ENCODE data around the gene TMSB10. TPM values are rescaled to one million over a fixed set of nuclear protein-coding genes. Genes with fewer than 3 reads are reported as not detected.

TMSB10 gene
- total RNA-seq, 2 experiments from 2014 or later, result 1,969 to 2,001 TPM

- Mint-ChIP-seq H3K27ac (peak overlapping the region; percentile 81), H3K9me3 (no peaks in the 10 kb centered on the region), H3K36me3 (ENCODE audit: low read depth) (no peaks in the 10 kb centered on the region), H3K27me3 (no peaks in the 10 kb centered on the region), H3K4me1 (ENCODE audit: low read depth) (peaks cover 31% of the 10 kb centered on the region), H3K4me3 (no peak overlapping the region)
- no peak for TF ChIP-seq CTCF (IDR thresholded peaks at IDR 0.05)
- no peaks in the 10 kb centered on the region for H3K9me3 ChIP-seq (ENCODE audit: control insufficient read depth in 1 of 2, insufficient read depth in 1 of 2, low read length in 2 of 2)
- H3K4me3 ChIP-seq (ENCODE audit: low read length), result no peak overlapping the region
- ChIA-PET CTCF (interaction anchor here (0.7 to 12.1 kb wide), 8 partner anchors 9 to 65 kb away, joined by 3 to 117 read pairs (median 4); no protein-coding TSS in a partner anchor), POLR2A (interaction anchor here (1.3 to 4.0 kb wide), 10 partner anchors 10 to 488 kb away, joined by 4 to 45 read pairs (median 5); partner anchors contain the start of genes KCMF1 and SUCLG1)
- peak overlapping the region in 1 of 2 donors; percentile 43 for H3K27ac ChIP-seq (ENCODE audit: low read depth in 1 of 2, low read length in 2 of 2)
- no peaks in the 10 kb centered on the region for H3K36me3 ChIP-seq (ENCODE audit: insufficient read depth, low read length)
- no peak for ATAC-seq (ENCODE audit: poor library complexity)
- peaks cover 23% of the 10 kb centered on the region for H3K4me1 ChIP-seq (ENCODE audit: insufficient read depth, low read length)
- intact Hi-C loops (cut with DNase I, micrococcal nuclease), result loop anchor here in 1 of 2 experiments (2.0 kb wide), 1 partner anchor 20 kb away; no protein-coding TSS in a partner anchor
- no peaks in the 10 kb centered on the region for H3K27me3 ChIP-seq (ENCODE audit: control insufficient read depth in 1 of 2, insufficient read depth in 2 of 2, low read length in 2 of 2)
- no peak for DNase-seq
Measured at GRCh38 chr2:84947010-84947593, 41.6 kb downstream of the TMSB10 start.

- CTCF ChIA-PET, result interaction anchor here (1.3 kb wide), 1 partner anchor 28 kb away, joined by 3 read pairs; no protein-coding TSS in a partner anchor
- H3K4me1 Mint-ChIP-seq (ENCODE audit: low read depth), result peaks cover 4% of the 10 kb centered on the region
Measured at GRCh38 chr2:84953535-84953934, 48.1 kb downstream of the TMSB10 start.

GRCh38 chr2:84954329-84954728, 48.9 kb downstream of the TMSB10 start:
- no peak for ATAC-seq (ENCODE audit: poor library complexity)
- H3K36me3 Mint-ChIP-seq (ENCODE audit: low read depth), result no peaks in the 10 kb centered on the region
- intact Hi-C loops (cut with DNase I, micrococcal nuclease), result no loop called here
- H3K4me1 Mint-ChIP-seq (ENCODE audit: low read depth), result peaks cover 6% of the 10 kb centered on the region
- Histone ChIP-seq H3K4me3 (ENCODE audit: low read length) (no peak overlapping the region), H3K9me3 (ENCODE audit: control insufficient read depth in 1 of 2, insufficient read depth in 1 of 2, low read length in 2 of 2) (no peaks in the 10 kb centered on the region), H3K4me1 (ENCODE audit: insufficient read depth, low read length) (no peaks in the 10 kb centered on the region), H3K36me3 (ENCODE audit: insufficient read depth, low read length) (no peaks in the 10 kb centered on the region), H3K27me3 (ENCODE audit: control insufficient read depth in 1 of 2, insufficient read depth in 2 of 2, low read length in 2 of 2) (no peaks in the 10 kb centered on the region), H3K27ac (ENCODE audit: low read depth in 1 of 2, low read length in 2 of 2) (no peak overlapping the region)
- H3K27me3 Mint-ChIP-seq, result no peaks in the 10 kb centered on the region
- DNase-seq, result no peak
- TF ChIP-seq CTCF (IDR thresholded peaks at IDR 0.05), result no peak
- H3K27ac Mint-ChIP-seq, result no peak overlapping the region
- POLR2A ChIA-PET, result no interaction called here
- CTCF ChIA-PET, result no interaction called here
- H3K9me3 Mint-ChIP-seq, result no peaks in the 10 kb centered on the region
- H3K4me3 Mint-ChIP-seq, result no peak overlapping the region

More at GRCh38 chr2:84953535-84953934, 48.1 kb downstream of the TMSB10 start:
- Mint-ChIP-seq H3K4me3 (no peak overlapping the region), H3K36me3 (ENCODE audit: low read depth) (no peaks in the 10 kb centered on the region), H3K9me3 (no peaks in the 10 kb centered on the region), H3K27me3 (no peaks in the 10 kb centered on the region), H3K27ac (no peak overlapping the region)
- no peak for DNase-seq
- TF ChIP-seq CTCF (IDR thresholded peaks at IDR 0.05), result no peak
- H3K36me3 ChIP-seq (ENCODE audit: insufficient read depth, low read length), result no peaks in the 10 kb centered on the region
- no peak overlapping the region for H3K27ac ChIP-seq (ENCODE audit: low read depth in 1 of 2, low read length in 2 of 2)
- intact Hi-C loops (cut with DNase I, micrococcal nuclease), result no loop called here
- H3K4me1 ChIP-seq (ENCODE audit: insufficient read depth, low read length), result no peaks in the 10 kb centered on the region
- no peaks in the 10 kb centered on the region for H3K27me3 ChIP-seq (ENCODE audit: control insufficient read depth in 1 of 2, insufficient read depth in 2 of 2, low read length in 2 of 2)
- ATAC-seq (ENCODE audit: poor library complexity), result no peak
- POLR2A ChIA-PET, result no interaction called here
- no peaks in the 10 kb centered on the region for H3K9me3 ChIP-seq (ENCODE audit: control insufficient read depth in 1 of 2, insufficient read depth in 1 of 2, low read length in 2 of 2)
- H3K4me3 ChIP-seq (ENCODE audit: low read length), result no peak overlapping the region

Other genes with a start within 250 kb of the TMSB10 start
- 100 to 1,000 TPM; 166 to 170 TPM for gene TRABD2A, start 24.6 kb upstream of the TMSB10 start, total RNA-seq
- 10 to 100 TPM; 72.4 to 78.0 TPM for gene KCMF1, start 65.5 kb downstream of the TMSB10 start, total RNA-seq
- not detected for gene TCF7L1, start 227.7 kb downstream of the TMSB10 start, total RNA-seq

Data from CD4-positive, alpha-beta T cell (primary cell).